Activated T-helper 2 cell treated with anti-CD3 and anti-CD28 coated beads, Interferon-gamma antibody, Interleukin-2, Interleukin-4, amounts not matched to agents 10 μg/mL and 5 μg/mL and 100 μg/mL, durations not matched to agents 14 hours and 24 hours and 36 hours (primary cell): ENCODE data around the gene LRRFIP1. TPM values are rescaled to one million over a fixed set of nuclear protein-coding genes. Genes with fewer than 3 reads are reported as not detected.

ENCODE experiments used
- DNase-seq: peaks from one replicate; pipeline ENCODE4 v3.0.0; 2021; ENCODE audit warnings: low spot score
- H3K27ac Mint-ChIP-seq: one replicate; pipeline ENCODE4 v1.8.0; 2021; ENCODE audit warnings: mixed read lengths
- H3K27me3 Mint-ChIP-seq: one replicate; pipeline ENCODE4 v1.8.0; 2021; ENCODE audit warnings: low read depth, mixed read lengths
- H3K36me3 Mint-ChIP-seq: one replicate; pipeline ENCODE4 v1.8.0; 2021; ENCODE audit warnings: low read depth, mixed read lengths
- H3K4me1 Mint-ChIP-seq: one replicate; pipeline ENCODE4 v1.8.0; 2021; ENCODE audit warnings: low read depth, mixed read lengths
- H3K4me3 Mint-ChIP-seq: one replicate; pipeline ENCODE4 v1.8.0; 2021; ENCODE audit warnings: low read depth, mild to moderate bottlenecking, moderate library complexity, mixed read lengths
- H3K9me3 Mint-ChIP-seq: one replicate; pipeline ENCODE4 v1.8.0; 2021; ENCODE audit warnings: mixed read lengths
- intact Hi-C: fragments of 100-400 bp; cut with micrococcal nuclease; formaldehyde crosslinking; loops from one replicate; pipeline ENCODE4 v1.15.1; 2023
- total RNA-seq: library from RNA; stranded (reverse); gene quantifications from 2 replicates; pipeline ENCODE4 v1.2.3, GENCODE V29; 2022

The LRRFIP1 gene
- total RNA-seq, 1 donor from 2014 or later: 256 TPM

DNA sequence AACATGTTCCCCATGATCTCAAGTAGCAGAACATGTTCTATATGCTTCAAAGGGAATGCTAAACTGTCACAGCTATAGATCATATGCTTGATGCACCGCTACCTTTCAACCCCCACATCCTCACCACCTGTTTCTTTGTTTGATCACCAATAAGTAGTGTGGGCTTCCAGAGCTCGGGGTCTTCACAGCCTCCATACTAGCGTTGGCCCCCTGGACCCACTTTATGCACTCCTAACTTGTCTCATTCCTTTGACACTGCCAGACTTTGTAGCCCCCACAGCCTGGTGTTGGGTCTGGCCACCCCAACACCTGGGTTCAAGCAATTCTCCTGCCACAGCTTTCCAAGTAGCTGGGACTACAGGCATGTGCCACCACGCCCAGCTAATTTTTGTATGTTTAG is 159.5 kb downstream of the LRRFIP1 start:
- Mint-ChIP-seq H3K27me3 (no peaks in the 10 kb centered on the region), H3K27ac (no peak overlapping the region), H3K9me3 (peaks cover 13% of the 10 kb centered on the region), H3K36me3 (peaks cover 71% of the 10 kb centered on the region), H3K4me3 (no peak overlapping the region), H3K4me1 (peaks cover 4% of the 10 kb centered on the region)
- intact Hi-C loops: no loop called here
- no peak for DNase-seq

DNA sequence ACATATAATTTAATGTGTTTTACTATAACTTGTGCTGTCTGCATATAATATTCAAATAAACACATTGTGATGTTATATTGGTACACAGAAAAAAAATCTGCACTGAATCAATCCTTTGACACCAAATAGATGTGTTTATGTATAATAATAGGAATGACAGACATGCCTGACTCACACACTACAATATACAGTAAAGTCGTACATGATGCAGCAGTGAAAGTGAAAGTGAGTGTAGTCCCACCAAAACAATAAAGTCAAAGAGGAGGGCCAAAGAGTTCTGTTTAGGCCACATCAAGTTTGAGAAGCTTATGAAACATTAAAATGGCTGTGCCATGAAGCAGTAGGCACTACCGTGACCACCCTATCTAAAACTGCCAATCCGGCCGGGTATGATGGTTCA is 163.0 kb downstream of the LRRFIP1 start:
- intact Hi-C loops: no loop called here
- no peak for DNase-seq

DNA sequence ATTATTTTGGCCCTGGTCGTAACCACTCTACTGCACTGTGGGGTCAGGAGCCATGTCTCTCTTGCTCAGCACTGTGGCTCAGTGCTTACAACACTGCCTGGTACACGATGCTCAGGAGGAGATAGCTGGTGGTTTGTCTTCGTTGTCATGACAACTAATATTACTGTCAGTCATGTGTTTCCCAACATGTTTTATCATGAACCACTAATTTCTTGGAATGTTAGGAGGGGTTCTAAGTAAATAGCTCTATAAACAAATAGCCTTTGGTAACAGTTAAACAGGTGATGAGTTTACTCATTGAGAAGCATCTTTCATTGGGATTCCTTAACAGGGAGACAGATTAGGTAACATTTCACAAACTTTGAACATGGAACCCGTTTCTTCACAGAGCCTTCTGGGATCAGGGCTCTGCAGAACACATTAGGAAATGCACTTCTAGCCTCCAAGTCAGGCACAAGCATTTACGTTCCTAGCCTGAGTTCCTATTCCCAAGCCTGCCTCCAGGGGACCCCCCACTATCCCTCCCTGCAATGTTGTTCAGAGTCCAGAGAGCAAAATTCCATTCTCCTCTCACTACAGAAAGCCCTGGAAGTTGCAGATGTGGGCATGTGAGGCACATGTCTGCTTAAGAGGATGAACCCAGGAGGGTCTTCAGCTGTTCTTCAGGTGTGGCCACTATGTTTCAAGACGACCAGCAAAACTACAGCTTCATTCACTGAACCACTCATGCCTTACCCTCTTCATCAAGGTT is 164.8 kb downstream of the LRRFIP1 start:
- Mint-ChIP-seq H3K4me3 (no peak overlapping the region), H3K27me3 (no peaks in the 10 kb centered on the region), H3K36me3 (peaks cover 24% of the 10 kb centered on the region)

More for the DNA sequence above, 163.0 kb downstream of the LRRFIP1 start:
- H3K4me3 Mint-ChIP-seq: no peak overlapping the region
- H3K36me3 Mint-ChIP-seq: peaks cover 39% of the 10 kb centered on the region
- peaks cover 4% of the 10 kb centered on the region for H3K4me1 Mint-ChIP-seq
- no peak overlapping the region for H3K27ac Mint-ChIP-seq
- H3K9me3 Mint-ChIP-seq: peaks cover 13% of the 10 kb centered on the region
- no peaks in the 10 kb centered on the region for H3K27me3 Mint-ChIP-seq

DNA sequence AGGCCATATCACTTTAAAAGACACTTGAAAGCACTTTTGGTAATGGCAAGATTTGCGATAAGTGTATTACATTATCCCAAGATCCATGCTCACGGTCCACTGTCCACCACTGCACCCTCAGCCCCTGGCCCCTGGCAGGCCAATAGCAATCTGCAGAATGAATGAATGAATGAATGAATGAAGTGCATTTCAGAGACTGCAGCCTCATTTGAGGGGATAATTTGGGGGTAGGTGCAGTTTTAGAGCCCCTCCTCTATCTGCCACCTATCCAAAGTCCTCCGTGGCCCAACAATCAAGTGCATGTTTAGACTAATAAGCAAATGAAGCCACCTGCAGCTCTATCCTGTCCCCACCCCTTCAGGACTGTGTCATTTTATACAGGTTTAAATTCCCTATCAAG is 169.9 kb downstream of the LRRFIP1 start:
- Mint-ChIP-seq H3K36me3 (no peaks in the 10 kb centered on the region), H3K4me3 (no peak overlapping the region), H3K9me3 (no peaks in the 10 kb centered on the region), H3K27me3 (no peaks in the 10 kb centered on the region), H3K4me1 (no peaks in the 10 kb centered on the region), H3K27ac (no peak overlapping the region)
- DNase-seq: no peak
- intact Hi-C loops: no loop called here

More for the DNA sequence above, 164.8 kb downstream of the LRRFIP1 start:
- H3K9me3 Mint-ChIP-seq: peaks cover 3% of the 10 kb centered on the region
- no peak overlapping the region for H3K27ac Mint-ChIP-seq
- intact Hi-C loops: no loop called here
- H3K4me1 Mint-ChIP-seq: peaks cover 4% of the 10 kb centered on the region
- DNase-seq: no peak

DNA sequence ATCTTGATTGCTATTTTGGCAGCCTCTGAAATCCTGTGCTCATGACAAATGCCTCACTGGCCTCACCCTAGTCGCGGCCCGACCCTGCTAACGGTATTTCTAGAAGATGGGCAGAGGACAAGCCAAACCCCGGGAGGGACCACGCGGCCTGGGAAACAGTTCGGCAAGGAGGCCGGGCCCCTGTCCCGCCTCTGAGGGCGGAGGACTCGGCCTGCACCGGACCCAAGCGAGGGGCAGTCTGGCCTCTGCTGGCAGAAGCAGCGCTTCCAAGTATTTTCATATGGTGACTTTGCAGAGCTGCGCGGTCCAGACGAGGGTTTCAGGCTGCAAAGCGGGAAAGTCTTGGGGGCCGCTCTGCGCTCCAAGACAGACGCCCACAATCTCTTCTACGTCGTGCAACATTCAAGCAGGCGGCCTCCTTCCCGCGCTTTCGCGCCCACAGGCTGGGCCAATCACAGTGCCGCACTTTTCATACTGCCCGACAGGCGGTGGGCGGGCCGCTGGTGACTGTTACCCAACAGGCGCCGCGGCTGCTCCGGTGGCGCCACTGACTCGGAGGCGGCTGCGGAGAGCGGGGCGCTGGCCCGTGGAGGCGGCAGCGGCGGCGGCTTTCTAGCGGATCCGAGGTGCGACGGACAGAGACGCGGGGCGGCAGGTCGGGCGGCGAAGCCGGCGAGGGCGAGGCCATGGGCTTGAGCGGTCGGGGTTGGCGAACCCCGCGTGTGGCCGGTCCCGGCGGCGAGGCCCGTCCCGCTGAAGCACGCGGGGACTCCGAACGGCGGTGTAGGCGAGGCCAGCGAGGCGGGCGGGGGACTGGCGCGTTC is 171.1 kb downstream of the LRRFIP1 start, which contains the start of gene RBM44:
Gene RBM44 (plus strand): TSS at position 544 of the 824 bp plus-strand sequence. CDS start 14,831 bp downstream, outside the sequence.
- H3K4me3 Mint-ChIP-seq: no peak within 1 kb of the TSS
- intact Hi-C loops: no loop called here
- no peaks in the 10 kb centered on the region for H3K9me3 Mint-ChIP-seq
- no peaks in the 10 kb centered on the region for H3K4me1 Mint-ChIP-seq
- no peak within 1 kb of the TSS for H3K27ac Mint-ChIP-seq
- no peak for DNase-seq
- H3K36me3 Mint-ChIP-seq: no peaks in the 10 kb centered on the region
- no peaks in the 10 kb centered on the region for H3K27me3 Mint-ChIP-seq

DNA sequence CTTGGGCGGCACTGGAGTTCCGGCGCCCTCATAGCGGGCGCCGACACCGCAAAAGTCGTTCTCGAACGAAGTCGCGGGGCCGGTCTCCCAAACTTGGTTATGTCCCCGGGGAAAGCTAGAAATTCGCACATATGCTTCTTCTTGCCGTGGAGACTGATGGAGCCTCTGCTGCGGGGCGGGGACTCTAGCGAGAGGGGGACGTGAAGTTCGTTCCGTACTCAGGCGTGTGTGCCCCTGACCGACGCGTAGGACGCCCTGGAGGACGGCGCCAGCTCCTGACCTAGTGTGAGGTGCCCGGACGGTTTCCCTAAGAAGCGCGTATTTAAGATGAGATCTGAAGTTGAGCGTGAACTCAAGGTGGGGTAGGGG is 171.7 kb downstream of the LRRFIP1 start:
- no peak for DNase-seq
- H3K27me3 Mint-ChIP-seq: no peaks in the 10 kb centered on the region
- intact Hi-C loops: no loop called here
- H3K4me1 Mint-ChIP-seq: no peaks in the 10 kb centered on the region
- H3K27ac Mint-ChIP-seq: no peak overlapping the region
- H3K36me3 Mint-ChIP-seq: no peaks in the 10 kb centered on the region
- H3K9me3 Mint-ChIP-seq: no peaks in the 10 kb centered on the region
- no peak overlapping the region for H3K4me3 Mint-ChIP-seq

DNA sequence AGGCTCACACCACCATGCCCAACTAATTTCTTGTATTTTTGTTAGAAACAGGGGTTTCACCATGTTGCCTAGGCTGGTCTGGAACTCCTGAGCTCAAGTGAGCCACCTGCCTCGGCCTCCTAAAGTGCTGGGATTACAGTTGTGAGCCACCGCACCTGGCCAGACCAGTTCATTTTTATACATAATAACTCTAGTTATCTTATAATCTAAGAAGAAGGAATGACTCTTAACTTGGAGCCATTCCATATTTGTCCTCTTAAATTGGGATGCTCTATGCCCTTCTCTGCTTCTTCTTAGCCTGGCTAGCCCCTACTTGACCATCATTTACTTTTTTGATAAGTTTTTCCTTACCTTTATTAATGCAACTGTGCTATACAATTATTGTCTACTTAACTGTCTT is 174.1 kb downstream of the LRRFIP1 start:
- no peaks in the 10 kb centered on the region for H3K4me1 Mint-ChIP-seq
- no peaks in the 10 kb centered on the region for H3K36me3 Mint-ChIP-seq
- no peak overlapping the region for H3K27ac Mint-ChIP-seq
- H3K27me3 Mint-ChIP-seq: peaks cover 3% of the 10 kb centered on the region
- no peaks in the 10 kb centered on the region for H3K9me3 Mint-ChIP-seq
- no peak for DNase-seq
- intact Hi-C loops: no loop called here
- no peak overlapping the region for H3K4me3 Mint-ChIP-seq

DNA sequence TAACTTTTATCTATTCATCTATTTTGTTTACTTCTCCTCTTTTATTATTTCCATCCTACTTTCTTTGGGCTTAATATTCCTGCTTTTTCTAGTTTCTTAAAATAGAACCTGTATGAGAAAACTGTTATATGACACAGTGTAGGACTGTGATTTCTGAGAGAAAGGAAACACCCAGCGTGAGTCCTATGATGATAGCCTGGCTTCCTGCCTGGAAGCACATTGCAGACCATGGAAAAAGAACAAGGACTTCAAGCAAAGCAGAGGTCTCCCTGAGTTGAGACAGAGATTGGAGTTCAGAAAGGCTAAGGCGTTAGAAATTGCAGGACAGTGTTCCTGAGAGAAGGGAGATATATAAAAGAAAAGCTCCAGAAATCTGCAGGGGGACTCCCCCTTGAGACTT is 178.9 kb downstream of the LRRFIP1 start:
- no peak for DNase-seq
- H3K27me3 Mint-ChIP-seq: peaks cover 24% of the 10 kb centered on the region
- H3K9me3 Mint-ChIP-seq: no peaks in the 10 kb centered on the region
- intact Hi-C loops: no loop called here
- H3K4me1 Mint-ChIP-seq: no peaks in the 10 kb centered on the region
- H3K4me3 Mint-ChIP-seq: no peak overlapping the region
- H3K27ac Mint-ChIP-seq: no peak overlapping the region
- H3K36me3 Mint-ChIP-seq: no peaks in the 10 kb centered on the region

DNA sequence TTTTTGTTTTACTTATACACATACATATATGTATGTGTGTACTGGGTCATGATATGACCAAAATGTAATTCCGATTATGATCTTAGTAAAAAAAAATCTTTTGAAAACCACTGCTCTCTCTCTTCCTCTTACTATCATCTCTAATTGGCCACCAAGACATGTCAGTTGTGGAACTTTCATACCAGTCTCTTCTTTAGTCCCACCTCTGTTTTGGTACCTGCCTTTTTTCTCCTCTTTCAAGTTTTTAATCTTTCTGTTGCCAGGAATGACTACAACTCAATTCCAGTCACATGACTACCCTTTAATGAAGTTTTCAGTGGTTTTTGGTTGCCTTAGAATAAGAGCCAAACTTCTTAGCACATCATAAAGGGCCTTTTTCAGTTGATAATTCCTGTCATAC is 188.2 kb downstream of the LRRFIP1 start:
- DNase-seq: no peak
- Mint-ChIP-seq H3K4me1 (peaks cover 27% of the 10 kb centered on the region), H3K4me3 (no peak overlapping the region), H3K36me3 (no peaks in the 10 kb centered on the region), H3K27me3 (peaks cover 16% of the 10 kb centered on the region), H3K9me3 (no peaks in the 10 kb centered on the region), H3K27ac (no peak overlapping the region)
- intact Hi-C loops: no loop called here

DNA sequence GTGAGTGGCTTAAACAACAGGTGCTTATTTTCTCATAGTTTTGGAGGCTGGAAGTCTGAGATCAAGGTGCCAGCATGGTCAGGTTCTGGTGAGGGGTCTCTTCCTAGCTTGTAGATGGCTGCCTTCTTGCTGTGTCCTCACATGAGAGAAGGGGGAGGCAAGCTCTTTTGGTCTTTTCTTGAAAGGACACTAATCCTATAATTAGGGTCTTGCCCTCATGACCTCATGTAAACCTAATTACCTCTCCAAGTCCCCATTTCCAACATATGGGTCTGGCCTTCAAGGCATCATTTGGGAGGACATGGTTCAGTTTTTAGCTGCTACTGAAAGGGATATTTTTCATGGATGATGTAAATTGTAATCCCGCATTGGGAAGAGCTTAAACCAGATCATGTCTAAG is 189.1 kb downstream of the LRRFIP1 start:
- H3K36me3 Mint-ChIP-seq: no peaks in the 10 kb centered on the region
- peaks cover 27% of the 10 kb centered on the region for H3K4me1 Mint-ChIP-seq
- intact Hi-C loops: no loop called here
- no peak overlapping the region for H3K27ac Mint-ChIP-seq
- H3K27me3 Mint-ChIP-seq: peaks cover 12% of the 10 kb centered on the region
- H3K4me3 Mint-ChIP-seq: no peak overlapping the region
- DNase-seq: no peak
- no peaks in the 10 kb centered on the region for H3K9me3 Mint-ChIP-seq

DNA sequence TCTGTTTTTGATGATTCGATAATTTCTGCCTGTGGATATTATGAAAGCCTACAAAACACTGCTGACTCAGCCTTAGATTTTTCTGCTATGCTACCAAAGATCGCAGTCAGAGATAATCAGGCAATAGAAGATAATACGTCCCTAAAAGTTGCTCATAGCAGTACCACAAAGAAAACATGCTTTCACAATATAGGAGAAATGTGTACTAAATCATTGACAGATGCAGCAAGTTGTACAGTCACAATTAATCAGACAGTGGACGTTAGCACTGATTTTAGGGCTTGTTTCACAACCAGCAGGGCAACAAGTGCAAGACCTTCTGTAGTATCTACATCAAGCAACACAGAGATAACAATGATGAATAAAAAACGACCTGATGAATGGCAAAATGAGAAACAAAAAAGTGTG is 190.7 kb downstream of the LRRFIP1 start:
- H3K9me3 Mint-ChIP-seq: no peaks in the 10 kb centered on the region
- no peak for DNase-seq
- no peaks in the 10 kb centered on the region for H3K36me3 Mint-ChIP-seq
- intact Hi-C loops: no loop called here
- H3K27me3 Mint-ChIP-seq: peaks cover 6% of the 10 kb centered on the region
- H3K4me1 Mint-ChIP-seq: peaks cover 27% of the 10 kb centered on the region
- H3K27ac Mint-ChIP-seq: no peak overlapping the region
- H3K4me3 Mint-ChIP-seq: no peak overlapping the region

DNA sequence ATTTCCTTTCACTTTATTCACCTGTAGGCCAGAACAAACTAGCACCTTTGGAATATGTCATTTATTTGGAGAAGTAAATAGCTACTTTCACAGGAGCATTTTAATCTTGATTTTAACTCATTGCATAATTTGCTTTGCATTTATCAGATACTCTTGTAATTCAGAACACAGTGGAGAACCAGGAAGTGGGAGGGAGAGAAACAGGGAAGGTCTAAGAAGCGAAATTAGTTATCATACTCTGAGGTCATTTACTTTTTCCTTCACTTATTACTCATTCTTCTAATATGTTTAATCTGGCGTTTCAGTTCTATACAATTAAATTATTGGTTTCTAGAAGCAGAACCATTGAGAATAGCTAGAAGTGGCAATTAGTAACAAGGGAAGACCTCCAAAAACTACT is 191.8 kb downstream of the LRRFIP1 start:
- Mint-ChIP-seq H3K9me3 (no peaks in the 10 kb centered on the region), H3K4me3 (no peak overlapping the region), H3K27me3 (peaks cover 3% of the 10 kb centered on the region), H3K36me3 (no peaks in the 10 kb centered on the region), H3K27ac (no peak overlapping the region), H3K4me1 (peaks cover 27% of the 10 kb centered on the region)
- intact Hi-C loops: no loop called here
- DNase-seq: no peak

DNA sequence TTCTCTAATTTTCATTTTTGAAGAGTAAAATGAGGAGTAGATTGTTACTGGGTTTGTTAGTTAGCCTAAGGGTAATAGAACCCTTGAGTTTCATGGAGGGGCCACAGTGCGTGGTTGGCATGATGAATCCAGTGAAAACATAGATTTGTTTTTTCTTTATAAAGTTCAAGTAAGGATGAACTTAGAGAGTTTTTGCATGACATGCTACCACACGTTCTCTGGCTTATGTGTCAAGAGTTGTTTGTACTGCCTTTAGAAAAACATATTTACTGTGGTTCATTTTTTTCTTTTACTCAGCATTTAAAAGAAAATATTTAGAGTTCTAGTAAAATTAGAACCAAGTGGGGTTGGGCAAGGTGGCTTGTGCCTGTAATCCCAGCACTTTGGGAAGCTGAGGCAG is 193.0 kb downstream of the LRRFIP1 start:
- intact Hi-C loops: no loop called here
- no peaks in the 10 kb centered on the region for H3K9me3 Mint-ChIP-seq
- H3K4me3 Mint-ChIP-seq: no peak overlapping the region
- DNase-seq: no peak
- H3K27me3 Mint-ChIP-seq: peaks cover 5% of the 10 kb centered on the region
- H3K27ac Mint-ChIP-seq: no peak overlapping the region
- H3K36me3 Mint-ChIP-seq: no peaks in the 10 kb centered on the region
- peaks cover 27% of the 10 kb centered on the region for H3K4me1 Mint-ChIP-seq
